ENCODE measurements around the gene CIBAR2.

GRCh38 chr16:85093705-85094104 is 18.6 kb downstream of the CIBAR2 start:
- TF ChIP-seq CTCF (IDR thresholded peaks at IDR 0.05) (no peak), POLR2A (IDR thresholded peaks at IDR 0.05) (no peak)
